Measurements from ENCODE around the gene DNAH10.
"Not testable (repeated sequence)": the region's sequence is repeated elsewhere in the genome, so short reads cannot be mapped to it uniquely, and the experiment has no call there.

Gene DNAH10

DNA sequence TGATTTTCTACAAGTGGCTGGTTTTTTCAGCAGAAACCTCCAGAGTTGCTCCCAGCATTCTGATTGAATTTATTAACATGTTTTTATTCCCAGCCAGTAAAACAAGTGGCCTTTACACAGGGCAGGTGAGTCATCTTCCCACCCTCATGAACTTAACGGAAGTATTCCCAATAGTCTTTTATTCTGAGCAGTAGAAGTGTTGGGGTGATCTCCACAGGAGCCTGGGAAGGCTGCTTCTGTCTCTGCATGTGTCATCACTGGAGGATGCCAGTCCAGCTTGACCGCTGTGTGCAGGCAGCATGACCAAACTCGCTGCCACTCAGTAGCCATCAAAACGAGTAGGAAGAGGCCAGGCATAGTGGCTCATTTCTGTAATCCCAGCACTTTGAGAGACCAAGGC lies 13.4 kb upstream of the DNAH10 start:
- no peak for DNase-seq (ENCODE audit: low spot score)

DNA sequence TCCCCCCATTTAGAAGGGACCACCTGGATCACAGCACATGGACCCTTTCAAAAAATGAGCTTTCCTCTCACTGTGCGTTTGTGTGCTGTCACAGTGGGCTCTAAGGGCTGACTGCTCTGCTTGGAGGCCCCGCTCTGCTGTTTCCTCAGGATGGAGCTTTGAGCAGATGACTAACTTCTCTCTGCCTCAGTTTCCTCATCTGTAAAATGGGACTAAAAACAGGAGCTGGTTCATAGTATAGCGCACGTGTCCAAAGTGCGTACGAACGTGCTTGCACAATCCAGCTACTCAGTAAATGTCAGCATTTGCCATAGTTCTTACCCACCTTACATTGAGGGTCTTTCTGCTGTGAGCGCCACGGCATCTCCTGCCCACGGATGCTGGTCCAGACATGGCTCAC lies 12.7 kb upstream of the DNAH10 start:
- no peak for DNase-seq (ENCODE audit: low spot score)

DNA sequence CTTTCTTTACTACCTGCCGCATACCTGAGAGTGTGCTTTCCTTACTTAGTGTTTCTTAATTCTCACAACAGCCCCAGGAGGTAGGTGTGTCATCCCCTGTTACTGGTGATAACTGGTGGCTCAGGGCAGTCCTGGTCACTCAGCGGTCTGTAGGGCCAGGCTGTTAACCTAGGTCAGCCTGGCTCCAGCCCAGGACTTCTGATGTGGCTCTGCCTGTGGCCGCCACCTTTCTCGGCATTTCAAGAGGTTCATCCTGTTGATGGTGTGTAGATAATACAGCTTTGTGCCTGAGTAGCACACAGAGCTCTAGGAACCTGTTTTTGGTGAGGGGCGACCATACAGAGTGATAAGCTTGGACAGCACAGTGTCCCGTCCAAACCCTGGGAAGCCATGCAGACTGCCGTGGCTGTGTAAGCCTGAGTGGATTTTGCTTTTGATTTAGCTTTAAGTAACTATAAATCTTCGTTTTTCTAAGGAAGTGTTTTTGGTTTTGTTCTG lies 11.9 kb upstream of the DNAH10 start:
- no peak for DNase-seq (ENCODE audit: low spot score)

DNA sequence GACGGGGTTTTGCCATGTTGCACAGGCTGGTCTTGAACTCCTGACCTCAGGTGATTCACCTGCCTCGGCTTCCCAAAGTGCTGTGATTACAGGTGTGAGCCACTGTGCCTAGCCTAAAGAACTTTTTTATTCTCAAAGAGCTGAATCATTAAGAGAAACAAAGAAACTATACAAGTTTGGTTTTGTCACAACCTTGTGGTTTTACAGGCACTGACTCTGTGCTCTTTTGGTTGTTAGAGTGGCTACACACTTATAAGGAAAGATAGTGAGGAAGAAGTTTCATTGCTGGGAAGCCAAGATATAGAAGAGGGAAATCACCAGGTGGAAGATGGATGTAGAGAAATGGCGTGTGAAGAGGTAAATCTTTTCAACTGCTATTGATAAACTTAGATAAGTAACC lies 10.1 kb upstream of the DNAH10 start:
- no peak for DNase-seq (ENCODE audit: low spot score)

DNA sequence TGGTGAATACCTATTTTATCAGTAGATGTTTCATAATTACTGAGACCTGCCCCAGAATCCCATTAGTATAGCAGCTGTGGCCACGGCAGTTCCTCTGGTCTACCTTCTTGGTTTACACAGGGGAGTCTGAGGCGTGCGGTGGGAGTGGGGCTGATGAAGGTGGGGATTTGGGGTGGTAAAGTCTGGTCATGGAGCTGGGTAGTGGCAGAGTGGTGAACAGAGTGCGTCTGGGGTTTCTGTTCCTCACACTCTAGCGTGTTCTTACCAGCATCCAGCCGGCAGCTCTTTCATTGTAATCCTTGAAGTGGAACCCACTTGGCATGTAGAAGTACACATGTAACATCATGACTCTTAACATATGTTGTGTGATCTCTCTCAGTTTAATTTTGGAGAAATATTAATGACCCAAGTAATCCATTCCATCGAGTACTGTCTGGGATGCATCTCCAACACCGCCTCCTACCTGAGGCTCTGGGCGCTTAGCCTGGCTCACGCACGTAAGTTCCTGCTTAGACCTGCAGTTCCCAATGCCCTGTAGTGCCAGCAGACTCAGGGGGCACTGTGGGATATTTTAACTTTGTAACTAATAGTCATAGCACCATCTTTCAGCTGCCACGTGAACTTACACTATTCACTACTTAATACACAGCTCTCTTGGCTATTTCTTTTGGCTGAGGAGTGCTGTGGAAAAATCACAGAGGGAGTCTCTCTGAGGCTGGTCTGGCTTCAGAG lies 7.9 kb upstream of the DNAH10 start:
- DNase-seq (ENCODE audit: low spot score), result peak; percentile 26

DNA sequence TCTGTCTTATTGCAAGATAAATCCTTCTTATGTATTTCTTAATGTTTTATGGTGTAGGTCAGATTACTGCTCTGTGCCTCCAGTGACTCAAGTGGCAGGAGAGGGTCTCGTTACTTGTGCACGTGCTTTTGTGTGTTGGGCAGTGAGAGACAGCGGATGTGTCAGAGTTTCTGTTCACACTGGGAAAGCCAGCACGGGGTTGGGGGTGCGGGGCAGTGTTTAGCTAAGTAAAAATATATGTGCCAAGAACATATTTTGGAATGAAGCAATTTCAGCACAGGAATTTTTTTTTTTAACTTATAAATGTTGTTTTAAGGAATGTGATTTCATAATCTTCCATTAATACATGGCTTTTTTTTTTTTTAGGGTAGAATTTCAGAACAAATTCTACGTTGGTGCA lies 4.5 kb upstream of the DNAH10 start:
- no peak for DNase-seq (ENCODE audit: low spot score)

DNA sequence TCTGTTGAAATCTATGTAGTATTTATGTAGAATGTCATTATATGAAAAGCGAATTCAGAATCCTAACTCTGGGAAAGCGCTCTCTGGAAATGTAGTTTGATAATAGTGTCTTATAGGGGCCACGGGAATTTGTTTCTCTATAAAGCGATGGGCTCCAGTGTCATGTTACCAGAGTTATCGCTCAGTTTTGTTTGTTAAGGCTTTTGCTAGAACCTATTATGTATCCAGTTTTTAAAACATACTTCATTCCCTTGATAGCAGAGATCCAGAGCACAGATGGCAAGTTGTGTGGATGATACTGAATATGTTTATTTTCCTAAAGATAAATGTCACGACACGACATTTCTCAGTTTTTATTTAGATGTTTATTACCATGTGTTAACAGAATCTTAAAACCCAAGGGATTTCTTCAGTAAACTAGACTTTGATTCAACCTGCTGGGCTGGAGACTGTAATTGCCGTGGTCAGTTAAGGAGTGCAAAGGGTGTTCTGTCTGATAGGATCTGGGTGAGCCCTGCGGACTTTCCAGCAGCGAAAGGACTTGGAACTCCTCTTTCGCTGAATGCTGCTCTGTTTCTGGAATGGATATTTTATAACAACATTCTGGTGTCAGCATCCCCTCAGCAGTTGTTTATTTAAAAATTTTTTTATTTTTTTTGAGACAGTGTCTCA lies 1.7 kb upstream of the DNAH10 start:
- DNase-seq (ENCODE audit: low spot score), result no peak

DNA sequence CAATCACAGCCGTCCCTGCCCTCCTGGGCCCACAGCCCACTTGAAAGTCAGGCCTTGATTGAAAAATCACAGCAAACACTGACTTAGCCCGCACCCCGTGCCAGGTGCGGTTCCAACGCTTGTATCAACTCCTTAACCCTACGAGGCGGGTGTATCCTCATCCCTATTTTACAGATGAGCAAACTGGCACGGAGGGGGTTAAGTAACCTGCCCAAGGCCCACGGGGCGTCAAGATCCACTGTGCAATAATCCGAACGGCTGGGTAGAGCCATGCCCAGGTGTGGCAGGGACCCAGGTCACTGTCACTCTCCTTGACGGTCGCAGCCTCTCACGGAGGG lies 583 bp downstream of the DNAH10 start:
- no peak for DNase-seq (ENCODE audit: low spot score)

DNA sequence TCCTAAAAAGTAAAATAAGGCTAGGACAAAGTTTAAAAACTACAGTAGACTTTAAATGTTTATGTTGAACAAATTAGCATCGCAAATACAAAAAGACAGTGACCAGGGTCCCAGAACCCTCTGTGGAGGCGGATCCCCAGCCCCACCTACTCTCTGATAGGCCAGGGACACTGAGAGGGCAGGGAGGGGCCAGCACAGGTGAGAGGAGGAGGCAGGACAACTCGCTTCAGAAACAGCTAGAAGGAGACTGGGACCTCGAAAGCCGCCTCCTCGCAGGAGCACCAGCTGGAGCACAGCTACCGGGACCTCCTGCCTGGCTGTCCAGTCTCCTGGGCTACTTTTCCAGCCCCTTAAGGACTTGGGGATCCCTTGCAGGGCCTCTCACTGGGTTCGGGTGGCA lies 992 bp downstream of the DNAH10 start:
- no peak for DNase-seq (ENCODE audit: low spot score)

DNA sequence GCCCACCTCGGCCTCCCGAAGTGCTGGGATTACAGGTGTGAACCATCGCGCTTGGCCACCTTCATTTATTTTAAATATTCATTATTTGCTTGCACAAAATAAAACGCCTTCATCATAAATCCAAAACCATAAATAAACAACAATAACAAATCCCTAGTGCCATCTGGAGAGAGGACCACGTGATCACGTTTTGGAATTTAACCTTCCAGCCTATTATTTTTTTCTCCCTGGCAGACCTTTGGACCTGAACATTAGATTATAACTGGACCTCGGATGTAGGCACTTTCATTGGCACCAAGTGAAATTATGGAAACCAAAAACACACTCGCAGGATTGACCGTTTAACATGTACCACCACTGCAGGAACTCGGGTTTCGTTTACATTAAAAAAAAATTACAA lies 2.0 kb downstream of the DNAH10 start:
- no peak for DNase-seq (ENCODE audit: low spot score)

DNA sequence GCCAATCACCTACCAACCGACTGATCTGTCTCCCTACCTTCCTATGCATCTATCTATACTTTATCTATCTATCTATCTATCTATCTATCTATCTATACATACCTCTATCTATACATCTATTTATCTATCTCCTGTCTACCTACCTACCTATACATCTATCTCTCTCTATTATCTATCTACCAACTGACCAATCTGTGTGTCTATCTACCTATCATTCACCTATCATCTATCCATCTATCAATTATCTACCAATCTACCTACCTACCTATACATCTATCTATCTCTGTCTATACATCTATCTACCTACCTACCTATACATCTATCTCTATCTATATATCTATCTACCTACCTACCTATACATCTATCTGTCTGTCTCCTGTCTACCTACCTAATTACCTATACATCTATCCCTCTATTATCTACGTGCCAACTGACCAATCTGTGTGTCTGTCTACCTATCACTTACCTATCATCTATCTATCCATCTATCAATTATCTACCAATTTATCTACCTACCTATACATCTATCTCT lies 3.5 kb downstream of the DNAH10 start:
- DNase-seq (ENCODE audit: low spot score), result no peak

DNA sequence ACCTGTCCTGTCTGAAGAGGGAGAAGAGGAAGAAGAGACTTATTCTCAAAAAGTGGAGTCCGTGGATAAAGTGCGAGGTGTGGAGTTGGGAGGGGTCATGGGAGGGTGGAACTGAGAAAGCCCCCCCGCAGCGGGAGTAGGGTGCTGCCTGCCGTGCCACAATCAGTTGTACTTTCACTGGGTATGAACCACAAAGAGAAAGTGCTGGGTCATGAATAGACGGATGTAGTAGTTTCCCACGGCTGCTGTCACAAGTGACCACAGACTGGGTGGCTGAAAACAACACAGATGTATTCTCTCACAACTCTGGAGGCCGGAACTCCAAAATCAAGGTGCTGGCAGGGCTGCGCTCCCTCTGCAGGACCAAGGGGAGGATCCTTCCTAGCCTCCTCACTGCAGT lies 5.5 kb downstream of the DNAH10 start:
- no peak for DNase-seq (ENCODE audit: low spot score)

DNA sequence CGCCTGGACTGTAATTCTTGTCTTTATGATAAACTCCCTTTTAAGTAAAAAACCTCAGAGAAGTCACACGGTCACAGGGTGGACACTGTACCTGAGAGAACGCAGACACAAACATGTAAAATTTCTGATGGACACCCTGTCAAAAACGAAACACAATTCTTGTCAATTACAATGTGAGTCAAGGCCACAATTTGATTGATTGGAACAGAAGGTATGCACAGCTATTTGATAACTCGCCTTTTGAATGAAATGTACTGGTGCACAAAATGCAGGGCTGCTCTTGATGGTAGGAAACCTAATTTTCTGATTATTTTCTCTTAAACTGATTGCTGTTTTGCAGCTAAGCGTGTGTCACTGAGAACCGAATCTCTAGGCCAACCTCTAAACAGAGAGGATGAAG lies 9.2 kb downstream of the DNAH10 start:
- no peak for DNase-seq (ENCODE audit: low spot score)

DNA sequence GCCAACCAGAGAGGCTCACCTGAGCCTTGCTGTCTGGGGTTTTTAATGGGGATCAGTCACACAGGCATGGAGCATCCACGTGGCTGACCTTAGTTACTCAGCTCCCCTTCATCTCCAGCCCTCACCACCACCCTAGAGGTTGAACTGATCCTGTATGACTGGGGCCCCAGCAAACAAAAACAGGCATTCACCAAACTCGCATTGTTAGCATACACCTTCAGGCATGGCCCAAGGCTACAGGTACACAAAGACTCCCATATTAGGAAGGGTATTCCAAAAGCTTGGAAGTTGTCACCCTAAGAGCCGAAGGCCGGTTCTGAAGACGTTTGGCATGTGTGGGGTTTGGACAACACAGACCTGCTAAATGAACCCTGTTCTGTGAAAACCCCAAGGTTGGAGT lies 10.0 kb downstream of the DNAH10 start:
- DNase-seq (ENCODE audit: low spot score), result no peak

DNA sequence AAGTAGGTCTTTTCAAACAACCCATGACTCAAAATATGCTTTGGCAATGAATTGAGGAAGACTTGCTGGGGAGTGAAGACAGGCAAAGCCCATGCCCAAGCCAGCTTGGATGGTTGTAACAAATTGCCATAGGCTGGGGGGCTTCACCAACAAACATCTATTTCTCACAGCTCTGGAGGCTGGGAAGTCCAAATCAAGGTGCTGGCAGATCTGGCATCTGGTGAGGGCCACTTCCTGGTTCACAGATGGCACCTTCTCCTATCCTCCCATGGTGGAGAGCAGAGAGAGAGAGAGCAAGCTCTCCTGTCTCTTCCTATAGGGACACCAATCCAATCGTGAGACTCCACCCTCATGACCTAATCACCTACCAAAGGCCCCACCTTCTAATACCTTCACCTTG lies 11.3 kb downstream of the DNAH10 start:
- DNase-seq (ENCODE audit: low spot score), result no peak

DNA sequence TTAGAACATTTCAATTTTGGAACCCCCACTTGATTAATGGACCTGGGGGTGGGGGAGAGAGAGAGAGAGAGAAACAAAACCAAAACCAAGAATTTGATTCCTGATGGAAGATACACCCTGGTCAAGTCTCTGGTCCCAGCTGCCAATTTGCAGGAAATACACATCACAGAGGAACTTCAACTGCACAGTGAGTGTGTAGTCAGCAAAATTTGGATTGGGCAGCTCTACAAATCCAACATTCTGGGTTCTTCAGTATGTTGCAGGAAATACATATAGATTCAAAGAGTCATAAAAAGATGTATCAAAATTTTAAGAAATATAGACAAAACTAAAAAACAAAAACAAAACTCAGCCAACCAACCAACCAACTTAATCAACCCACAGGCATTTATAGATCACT lies 17.4 kb downstream of the DNAH10 start:
- DNase-seq (ENCODE audit: low spot score), result no peak

DNA sequence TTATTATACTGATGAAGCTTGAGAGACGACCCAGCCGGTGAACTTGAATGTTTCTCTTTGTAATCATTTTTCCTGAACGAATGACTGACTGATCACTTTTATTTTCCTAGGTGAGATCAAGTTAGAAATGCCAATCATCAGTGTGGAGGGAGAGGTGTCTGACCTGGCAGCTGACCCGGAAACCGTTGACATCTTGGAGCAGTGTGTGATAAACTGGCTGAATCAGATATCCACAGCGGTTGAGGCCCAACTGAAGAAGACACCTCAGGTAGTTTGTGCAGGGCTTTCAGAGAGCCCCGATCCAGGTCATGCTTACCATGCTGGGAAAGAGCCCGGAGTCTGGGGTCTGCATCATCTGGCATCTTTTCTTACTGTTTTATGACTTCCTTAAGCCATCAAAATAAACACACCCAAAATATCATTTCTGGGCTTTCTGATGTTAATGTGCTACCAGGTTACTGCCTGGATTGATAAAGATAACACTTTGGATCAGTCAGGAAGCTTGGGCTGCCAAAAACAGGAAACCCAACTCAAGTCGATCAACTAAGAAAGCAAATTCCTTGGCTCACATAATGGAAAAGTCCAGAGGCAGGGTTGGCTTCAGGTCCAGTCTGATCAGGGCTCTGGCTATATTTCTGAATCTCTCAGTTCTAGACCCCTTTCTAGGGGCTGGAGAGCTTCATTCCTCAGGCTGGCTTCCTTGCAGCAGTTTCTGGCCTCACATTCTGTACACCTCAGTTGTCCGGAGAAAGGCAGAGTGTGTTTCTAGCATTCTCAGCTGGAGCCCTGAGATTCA lies 21.1 kb downstream of the DNAH10 start:
- DNase-seq (ENCODE audit: low spot score), result no peak

DNA sequence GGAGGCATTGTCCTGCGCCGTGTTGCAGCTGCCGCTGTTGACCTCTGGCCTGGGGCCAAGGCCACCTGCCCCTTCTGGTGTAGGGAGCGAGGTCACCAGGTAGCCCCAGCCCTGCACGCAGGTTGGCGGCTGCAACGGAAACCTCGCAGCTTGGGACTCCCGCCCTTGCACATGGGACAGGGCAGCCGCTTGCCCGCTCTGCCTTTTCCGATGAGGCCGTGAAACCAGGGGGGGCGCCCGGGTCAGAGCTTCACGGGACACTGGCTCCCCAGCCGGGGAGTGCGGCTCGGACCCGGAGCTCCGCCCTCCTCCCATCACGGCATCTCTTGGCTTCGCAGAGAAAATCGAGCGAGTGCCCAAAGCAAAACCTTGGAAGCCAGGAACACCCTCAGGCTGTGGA lies 25.4 kb downstream of the DNAH10 start:
- no peak for DNase-seq (ENCODE audit: low spot score)

DNA sequence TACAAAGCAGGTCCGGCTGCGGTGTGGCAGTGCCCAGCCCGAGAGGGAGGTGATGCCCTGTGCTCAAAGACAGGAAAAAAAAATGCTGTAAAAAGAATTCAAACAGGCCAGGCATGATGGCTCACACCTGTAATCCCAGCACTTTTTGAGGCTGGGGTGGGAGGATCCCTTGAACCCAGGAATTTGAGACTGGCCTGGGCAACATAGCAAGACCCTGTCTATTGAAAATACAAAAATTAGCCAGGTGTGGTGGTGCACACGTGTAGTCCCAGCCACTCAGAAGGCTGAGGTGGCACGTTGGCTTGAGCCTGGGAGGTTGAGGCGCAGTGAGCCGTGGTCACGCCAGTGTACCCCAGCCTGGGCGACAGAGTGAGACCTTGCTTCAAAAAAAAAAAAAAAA lies 26.4 kb downstream of the DNAH10 start:
- DNase-seq (ENCODE audit: low spot score), result no peak

DNA sequence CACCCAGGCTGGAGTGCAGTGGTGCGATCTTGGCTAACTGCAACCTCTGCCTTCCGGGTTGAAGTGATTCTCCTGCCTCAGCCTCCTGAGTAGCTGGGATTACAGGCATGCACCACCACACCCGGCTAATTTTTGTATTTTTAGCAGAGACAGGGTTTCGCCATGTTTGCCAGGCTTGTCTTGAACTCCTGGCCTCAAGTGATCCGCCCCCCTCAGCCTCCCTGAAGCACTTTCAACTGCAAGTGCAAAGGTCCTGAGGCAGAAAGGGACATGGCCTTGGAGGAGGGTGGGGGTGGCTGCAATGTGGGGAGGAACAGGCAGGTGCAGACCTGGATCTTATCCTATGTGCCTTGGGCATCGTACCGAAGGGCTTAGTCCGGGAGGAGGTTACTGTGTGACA lies 27.3 kb downstream of the DNAH10 start:
- DNase-seq (ENCODE audit: low spot score), result not testable (repeated sequence)

DNA sequence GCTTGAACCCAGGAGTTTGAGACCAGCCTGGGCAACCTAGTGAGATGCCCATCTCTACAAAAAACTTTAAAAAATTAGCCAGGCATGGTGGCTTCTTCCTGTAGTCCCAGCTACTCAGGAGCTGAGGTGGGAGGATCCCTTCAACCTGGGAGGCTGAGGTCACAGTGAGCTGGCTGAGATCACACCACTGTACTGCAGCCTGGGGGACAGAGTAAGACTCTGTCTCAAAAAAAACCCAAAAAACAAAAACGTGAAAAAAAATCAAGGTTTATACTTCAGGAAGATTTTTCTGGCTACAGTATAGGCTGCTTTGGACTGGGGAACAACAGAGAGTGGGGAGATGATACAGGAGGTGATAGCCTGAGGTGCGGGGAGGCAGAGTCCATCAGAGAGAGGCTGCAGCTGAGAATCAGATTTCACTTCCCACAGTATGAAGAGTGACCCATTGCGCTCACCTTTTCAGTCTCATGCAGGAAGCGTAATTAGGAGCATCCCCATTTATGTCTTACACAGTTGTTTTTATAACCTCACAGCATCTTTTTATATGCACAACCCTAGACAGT lies 28.9 kb downstream of the DNAH10 start:
- no peak for DNase-seq (ENCODE audit: low spot score)

DNA sequence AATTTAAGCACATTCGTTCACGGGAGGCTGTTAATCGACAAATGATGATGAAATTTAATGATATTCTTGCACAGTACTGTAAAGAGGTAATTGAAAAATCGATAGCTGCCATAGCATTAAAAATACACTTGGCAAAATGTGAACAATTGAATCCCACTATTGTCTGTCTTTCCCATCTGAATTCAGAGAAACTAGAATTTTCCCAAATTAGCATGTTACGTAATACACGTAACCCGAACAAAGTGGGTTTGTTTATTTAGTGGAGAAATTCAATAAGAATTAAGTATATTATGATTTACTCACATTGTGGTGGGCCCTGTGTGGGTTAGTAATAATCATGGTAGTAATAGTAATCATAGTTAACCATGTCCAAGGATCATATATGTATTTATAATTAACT lies 31.9 kb downstream of the DNAH10 start:
- DNase-seq (ENCODE audit: low spot score), result no peak

DNA sequence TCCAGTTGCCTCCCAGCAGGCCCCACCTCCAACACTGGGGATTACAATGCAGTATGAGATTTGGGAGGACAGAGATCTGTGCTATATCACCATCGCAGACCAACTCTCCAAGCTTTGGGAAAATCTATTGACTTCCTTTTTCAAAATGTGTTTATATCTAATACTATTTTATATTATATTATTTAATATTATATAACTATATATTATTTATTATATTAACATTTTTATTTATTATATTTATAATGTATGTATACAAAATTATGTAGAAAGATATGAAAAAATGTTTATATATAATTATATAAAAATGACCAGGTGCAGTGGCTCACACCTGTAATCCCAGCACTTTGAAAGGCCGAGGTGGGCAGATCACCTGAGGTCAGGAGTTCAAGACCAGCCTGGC lies 36.4 kb downstream of the DNAH10 start:
- no peak for DNase-seq (ENCODE audit: low spot score)
